ENCODE data around the gene ANO6.
"Not testable (repeated sequence)": the region's sequence is repeated elsewhere in the genome, so short reads cannot be mapped to it uniquely, and the experiment has no call there.

The ANO6 gene

DNA sequence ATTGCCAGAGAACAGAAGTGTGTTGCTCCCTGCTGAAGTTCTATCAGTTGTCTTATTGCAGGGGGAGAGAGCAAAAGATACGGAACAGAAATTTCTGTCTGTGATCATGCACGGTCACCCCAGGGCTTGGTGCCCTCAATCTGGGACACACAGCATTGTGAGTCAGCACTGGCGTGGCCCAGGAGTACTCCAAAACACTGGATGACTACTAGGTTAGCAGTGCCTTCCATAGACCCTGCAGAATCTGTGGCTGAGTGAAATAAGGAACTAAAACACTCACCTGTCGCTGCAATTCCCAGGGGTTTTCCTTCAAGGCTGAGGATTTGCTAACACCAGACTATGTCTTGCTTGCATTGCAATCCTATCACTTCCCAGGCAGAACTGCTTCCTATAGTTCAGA, 165.5 kb downstream of the ANO6 start:
- TF ChIP-seq, protein P1, sequence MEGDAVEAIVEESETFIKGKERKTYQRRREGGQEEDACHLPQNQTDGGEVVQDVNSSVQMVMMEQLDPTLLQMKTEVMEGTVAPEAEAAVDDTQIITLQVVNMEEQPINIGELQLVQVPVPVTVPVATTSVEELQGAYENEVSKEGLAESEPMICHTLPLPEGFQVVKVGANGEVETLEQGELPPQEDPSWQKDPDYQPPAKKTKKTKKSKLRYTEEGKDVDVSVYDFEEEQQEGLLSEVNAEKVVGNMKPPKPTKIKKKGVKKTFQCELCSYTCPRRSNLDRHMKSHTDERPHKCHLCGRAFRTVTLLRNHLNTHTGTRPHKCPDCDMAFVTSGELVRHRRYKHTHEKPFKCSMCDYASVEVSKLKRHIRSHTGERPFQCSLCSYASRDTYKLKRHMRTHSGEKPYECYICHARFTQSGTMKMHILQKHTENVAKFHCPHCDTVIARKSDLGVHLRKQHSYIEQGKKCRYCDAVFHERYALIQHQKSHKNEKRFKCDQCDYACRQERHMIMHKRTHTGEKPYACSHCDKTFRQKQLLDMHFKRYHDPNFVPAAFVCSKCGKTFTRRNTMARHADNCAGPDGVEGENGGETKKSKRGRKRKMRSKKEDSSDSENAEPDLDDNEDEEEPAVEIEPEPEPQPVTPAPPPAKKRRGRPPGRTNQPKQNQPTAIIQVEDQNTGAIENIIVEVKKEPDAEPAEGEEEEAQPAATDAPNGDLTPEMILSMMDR (IDR thresholded peaks at IDR 0.05; ENCODE audit: low read depth, low read length, missing control alignments) = no peak
- no peak overlapping the region for H3K4me3 ChIP-seq (replicated peaks; ENCODE audit: low read depth, low read length)

DNA sequence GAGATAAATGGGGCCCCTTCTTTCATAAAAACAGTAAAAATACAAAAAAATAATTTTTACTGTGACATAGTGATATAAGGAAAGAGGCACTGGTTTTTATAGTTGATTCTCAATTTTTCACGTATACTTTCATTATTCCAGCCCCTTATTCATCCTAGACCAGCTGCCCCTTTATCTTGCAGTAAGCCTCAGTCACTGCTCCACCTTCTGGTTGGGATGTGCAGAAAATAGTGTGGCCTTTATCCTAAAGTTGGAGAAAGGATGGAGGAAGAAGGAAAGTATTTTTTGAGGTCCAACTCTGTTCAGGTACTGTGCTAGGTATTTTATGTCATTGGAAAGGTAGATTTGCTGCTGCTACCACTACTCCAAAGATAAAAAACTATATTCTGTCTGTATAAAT, 172.7 kb downstream of the ANO6 start:
- TF ChIP-seq, protein P1 (IDR thresholded peaks at IDR 0.05; ENCODE audit: low read depth, low read length, missing control alignments) = peak; percentile 66
- H3K4me3 ChIP-seq (replicated peaks; ENCODE audit: low read depth, low read length) = no peak overlapping the region
- DNase-seq (ENCODE audit: extremely low read depth, low read depth) = no peak

More for the DNA sequence above, 165.5 kb downstream of the ANO6 start:
- DNase-seq (ENCODE audit: extremely low read depth, low read depth) = no peak

DNA sequence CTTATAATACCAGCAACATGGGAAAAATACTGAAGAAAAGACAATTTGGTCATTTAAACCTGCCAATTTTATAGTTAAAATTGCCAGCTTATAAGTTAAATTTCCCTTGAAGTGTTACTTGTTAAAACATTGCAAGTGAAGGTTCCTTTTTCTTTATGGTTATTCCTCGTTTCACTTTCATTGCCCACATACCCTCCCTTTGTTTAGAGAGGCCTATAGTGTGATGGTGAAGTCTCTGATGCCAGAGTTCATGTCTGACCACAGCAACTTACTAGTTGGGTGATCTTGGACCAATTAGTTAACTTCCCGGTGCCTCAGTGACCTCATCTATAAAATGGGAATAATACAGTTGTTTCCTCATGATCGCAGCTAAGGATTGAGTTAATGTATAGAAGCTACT, 173.5 kb downstream of the ANO6 start:
- TF ChIP-seq, protein P1 (IDR thresholded peaks at IDR 0.05; ENCODE audit: low read depth, low read length, missing control alignments) = no peak
- H3K4me3 ChIP-seq (replicated peaks; ENCODE audit: low read depth, low read length) = no peak overlapping the region
- no peak for DNase-seq (ENCODE audit: extremely low read depth, low read depth)

DNA sequence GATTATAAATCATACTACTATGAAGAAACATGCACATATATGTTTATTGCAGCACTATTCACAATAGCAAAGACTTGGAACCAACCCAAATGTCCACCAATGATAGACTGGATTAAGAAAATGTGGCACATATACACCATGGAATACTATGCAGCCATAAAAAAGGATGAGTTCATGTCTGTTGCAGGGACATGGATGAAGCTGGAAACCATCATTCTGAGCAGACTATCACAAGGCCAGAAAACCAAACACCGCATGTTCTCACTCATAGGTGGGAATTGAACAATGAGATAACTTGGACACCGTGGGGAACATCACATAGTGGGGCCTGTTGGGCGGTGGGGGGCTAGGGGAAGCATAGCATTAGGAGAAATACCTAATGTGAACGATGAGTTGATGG, 181.6 kb downstream of the ANO6 start:
- not testable (repeated sequence) for DNase-seq (ENCODE audit: extremely low read depth, low read depth); H3K4me3 ChIP-seq (replicated peaks; ENCODE audit: low read depth, low read length)

DNA sequence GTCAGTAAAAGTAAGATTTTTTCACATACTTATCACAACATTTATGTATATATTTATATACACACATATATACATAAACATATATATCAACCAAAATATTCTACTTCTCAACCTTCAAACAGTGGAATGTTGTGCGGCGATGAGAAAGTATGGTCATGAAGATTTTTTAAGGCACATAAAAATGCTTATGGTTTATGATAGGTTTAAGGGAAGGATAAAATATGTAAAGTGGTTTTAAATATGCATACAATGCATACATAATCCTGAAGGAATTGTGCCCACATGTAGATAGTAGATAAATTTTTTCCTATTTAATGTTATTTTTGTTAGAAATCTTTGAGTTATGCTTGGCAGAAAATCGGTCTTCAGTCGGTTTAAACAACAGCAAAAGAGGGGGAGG, 182.7 kb downstream of the ANO6 start:
- no peak for DNase-seq (ENCODE audit: extremely low read depth, low read depth)

DNA sequence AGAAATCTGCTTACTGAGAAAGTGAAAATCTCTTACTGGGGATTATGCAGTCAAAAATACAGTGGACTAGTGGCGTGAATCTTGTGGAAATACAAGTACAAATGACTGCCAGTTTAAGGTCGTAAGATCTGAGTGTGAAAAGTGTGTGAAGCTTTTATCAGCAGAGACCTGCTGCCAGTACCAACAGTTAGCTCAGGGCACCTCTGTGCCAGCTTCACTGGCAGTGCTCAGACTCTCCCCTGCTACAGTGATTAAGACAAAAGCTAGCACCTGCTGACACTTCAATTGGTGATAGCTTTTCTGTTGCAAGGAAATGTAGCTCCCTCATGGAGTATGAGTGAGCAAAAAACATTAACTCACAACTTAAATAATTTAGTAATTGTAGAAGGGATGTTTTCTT, 185.1 kb downstream of the ANO6 start:
- no peak for DNase-seq (ENCODE audit: extremely low read depth, low read depth)
- TF ChIP-seq, protein P1 (IDR thresholded peaks at IDR 0.05; ENCODE audit: low read depth, low read length, missing control alignments) = no peak

More for the DNA sequence above, 182.7 kb downstream of the ANO6 start:
- TF ChIP-seq, protein P1 (IDR thresholded peaks at IDR 0.05; ENCODE audit: low read depth, low read length, missing control alignments) = no peak
- H3K4me3 ChIP-seq (replicated peaks; ENCODE audit: low read depth, low read length) = no peak overlapping the region

DNA sequence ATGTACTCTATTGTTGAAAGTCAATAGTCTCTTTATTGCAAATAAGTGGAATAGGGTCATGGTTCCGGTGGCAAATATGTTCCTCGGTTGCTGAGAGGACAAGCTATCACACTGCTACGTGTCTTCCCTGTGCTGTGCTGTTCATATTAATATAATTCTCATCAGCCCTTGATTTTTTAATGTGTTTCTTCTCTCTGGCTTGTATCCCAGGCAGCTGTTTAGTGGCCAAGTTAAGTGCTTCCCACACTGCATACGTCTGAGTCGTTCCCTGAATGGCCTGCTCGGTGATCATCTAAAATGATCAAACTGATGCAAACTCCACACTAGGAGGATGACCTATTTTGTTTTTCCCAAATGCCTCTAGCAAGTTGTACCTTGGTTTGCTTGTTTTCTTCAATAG, 186.4 kb downstream of the ANO6 start:
- TF ChIP-seq, protein P1 (IDR thresholded peaks at IDR 0.05; ENCODE audit: low read depth, low read length, missing control alignments) = no peak
- no peak for DNase-seq (ENCODE audit: extremely low read depth, low read depth)
- no peak overlapping the region for H3K4me3 ChIP-seq (replicated peaks; ENCODE audit: low read depth, low read length)

More for the DNA sequence above, 185.1 kb downstream of the ANO6 start:
- H3K4me3 ChIP-seq (replicated peaks; ENCODE audit: low read depth, low read length) = no peak overlapping the region
